LNCaP clone FGC (cell line): ENCODE data around the gene TK2.

Source experiments
- DNase-seq: peaks from one replicate; pipeline ENCODE4 v3.0.0-alpha.2; 2011; ENCODE audit warnings: low read depth
- H3K4me3 ChIP-seq: 2 replicates; pipeline ENCODE4 v1.5.1; 2011; ENCODE audit warnings: mild to moderate bottlenecking, low read depth, low read length, control low read depth
- TF ChIP-seq, protein P1 (sequence below): IDR thresholded peaks from 2 replicates; pipeline ENCODE4 v1.5.1; 2012; ENCODE audit warnings: mild to moderate bottlenecking; ENCODE audit not compliant: control insufficient read depth, insufficient read depth; ENCODE audit errors: extremely low read depth

Gene TK2

DNA sequence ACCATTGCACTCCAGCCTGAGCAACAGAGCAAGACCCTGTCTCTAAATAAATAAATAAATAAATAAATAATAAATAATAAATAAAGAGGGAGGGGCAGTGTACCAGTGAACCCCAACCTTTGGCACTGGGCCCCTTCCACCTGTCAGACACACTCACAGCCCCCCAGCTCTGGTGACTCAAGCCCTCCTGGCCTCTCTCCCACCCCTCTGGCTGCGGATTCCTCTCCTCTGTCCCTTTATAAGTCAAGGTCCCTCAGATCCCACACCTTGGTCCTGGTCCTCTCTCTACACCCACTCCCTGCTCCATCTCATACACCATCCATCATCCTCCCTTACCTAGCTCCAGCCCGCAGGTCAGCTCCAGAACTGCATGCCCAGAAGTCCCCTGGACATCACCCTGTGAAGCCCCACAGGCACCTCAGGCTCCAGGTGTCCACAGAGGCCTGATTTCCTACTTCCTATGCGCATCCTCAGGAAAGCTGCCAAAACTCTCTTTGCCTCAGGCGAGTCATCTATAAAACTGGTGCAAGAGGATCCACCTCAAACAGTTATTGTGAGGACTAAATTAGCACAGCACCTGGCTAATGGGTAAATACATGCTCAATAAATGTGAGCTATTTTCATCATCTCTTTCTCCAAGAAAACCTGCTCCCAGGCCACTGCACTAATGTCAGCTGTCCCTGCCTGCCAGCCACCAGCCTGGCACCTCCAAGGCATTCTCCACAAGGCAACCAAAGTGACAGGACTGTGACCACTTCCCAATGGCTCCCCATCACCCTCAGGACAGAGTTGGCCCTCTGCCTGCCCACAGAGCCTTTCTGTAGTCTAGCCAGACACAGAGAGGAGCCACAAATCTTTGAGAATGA lies 76.0 kb downstream of the TK2 start:
- H3K4me3 ChIP-seq: no peak overlapping the region
- peak; percentile 88 for DNase-seq
- TF ChIP-seq, protein P1, sequence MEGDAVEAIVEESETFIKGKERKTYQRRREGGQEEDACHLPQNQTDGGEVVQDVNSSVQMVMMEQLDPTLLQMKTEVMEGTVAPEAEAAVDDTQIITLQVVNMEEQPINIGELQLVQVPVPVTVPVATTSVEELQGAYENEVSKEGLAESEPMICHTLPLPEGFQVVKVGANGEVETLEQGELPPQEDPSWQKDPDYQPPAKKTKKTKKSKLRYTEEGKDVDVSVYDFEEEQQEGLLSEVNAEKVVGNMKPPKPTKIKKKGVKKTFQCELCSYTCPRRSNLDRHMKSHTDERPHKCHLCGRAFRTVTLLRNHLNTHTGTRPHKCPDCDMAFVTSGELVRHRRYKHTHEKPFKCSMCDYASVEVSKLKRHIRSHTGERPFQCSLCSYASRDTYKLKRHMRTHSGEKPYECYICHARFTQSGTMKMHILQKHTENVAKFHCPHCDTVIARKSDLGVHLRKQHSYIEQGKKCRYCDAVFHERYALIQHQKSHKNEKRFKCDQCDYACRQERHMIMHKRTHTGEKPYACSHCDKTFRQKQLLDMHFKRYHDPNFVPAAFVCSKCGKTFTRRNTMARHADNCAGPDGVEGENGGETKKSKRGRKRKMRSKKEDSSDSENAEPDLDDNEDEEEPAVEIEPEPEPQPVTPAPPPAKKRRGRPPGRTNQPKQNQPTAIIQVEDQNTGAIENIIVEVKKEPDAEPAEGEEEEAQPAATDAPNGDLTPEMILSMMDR: no peak

DNA sequence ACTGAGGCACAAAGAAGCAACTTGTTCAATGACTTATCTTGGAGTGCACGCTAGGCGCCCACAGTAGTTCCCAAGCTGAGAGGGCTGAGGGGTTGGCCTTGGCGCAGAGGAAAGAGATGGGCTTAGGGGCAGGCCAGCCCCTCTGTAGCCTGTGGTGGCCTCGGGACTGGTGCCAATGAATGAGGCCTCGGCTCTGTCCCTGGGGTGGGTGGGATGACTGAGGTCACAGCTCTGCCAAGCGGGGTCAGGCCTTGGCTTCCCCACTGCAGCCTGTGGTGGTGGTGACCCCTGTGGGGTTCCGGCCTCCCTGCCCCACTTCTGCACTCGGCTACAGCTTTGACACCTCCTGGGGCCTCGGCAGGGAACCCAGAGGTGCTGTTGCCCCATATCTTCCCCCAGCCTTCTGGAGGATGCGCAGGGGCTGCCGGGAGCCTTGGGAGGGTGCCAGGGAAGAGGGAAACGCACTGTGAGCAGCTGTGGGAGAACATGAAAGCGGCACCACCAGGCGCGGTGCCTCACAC lies 76.8 kb downstream of the TK2 start:
- TF ChIP-seq, protein P1: no peak
- no peak for DNase-seq
- no peak overlapping the region for H3K4me3 ChIP-seq

DNA sequence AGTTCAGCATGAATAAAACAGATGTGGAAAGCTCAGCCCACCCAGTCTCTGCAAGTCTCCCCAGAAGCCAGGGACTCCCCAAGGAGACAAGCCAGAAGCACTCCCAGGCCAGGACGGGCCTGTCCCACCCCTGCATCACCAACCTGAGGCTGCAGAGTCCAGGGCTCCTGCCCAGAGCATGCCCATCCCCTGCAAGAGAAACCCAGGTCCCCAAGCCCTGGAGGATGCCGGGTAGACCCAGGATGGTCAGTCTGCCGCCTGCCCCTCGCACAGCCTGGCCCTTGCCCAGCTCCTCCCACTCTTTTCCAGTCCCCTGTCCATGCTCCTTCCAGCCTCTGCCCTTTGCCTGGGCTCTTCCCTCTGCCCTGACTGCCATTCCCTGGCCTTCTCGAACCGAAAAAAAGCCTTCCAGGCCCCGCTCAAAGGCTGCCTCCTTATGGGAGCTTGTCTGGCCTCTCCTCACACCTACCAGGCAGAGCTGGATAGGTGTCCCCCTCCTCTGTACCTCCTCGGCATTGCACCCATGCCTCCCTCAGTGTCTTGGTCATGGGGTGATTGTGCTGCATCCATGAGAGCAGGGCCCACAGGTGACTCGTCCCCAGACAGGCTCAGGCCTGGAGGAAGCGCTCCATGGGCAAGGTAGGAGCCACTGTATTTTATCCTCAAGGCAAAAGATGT lies 78.1 kb downstream of the TK2 start:
- TF ChIP-seq, protein P1: no peak
- H3K4me3 ChIP-seq: no peak overlapping the region
- DNase-seq: no peak

DNA sequence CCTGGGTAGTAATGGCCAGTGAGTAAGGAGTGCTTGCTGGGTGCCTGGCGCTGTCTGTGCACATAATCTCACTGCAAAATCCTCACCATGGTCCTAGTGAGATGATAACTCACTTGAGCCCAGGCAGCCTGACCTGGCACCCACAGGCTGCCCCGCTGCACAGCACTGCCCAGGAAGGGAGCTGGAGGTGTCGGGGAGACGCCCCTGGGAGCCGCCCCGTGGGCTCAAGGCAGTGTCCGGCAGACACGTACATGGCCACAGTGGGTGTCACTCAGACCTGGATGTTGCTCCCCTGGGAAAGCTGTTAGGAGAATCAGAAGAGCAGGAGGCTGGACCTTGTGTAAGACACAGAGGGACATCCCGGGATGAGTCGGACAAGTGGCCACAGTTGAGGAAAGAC lies 78.7 kb downstream of the TK2 start:
- TF ChIP-seq, protein P1: no peak
- no peak for DNase-seq
- no peak overlapping the region for H3K4me3 ChIP-seq

DNA sequence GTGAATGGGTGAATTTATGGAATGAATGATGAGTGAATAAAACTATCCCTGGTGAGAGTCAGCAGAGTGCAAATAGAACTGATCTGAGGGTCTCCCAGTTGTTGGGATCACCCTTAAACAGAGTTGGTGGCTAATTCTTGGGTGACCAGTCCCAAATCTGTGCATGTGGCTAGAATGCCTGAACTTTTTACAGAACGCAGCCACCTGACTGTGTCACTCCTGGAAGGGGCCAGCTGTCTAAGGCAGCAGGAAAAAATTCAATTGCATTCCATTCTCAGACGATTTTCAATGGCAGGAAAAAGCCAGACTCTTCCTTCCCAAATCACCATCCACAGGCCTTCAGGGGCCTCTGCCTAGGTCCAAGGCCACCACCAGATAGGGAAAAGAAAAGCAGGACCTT lies 79.4 kb downstream of the TK2 start:
- TF ChIP-seq, protein P1: no peak
- DNase-seq: no peak
- no peak overlapping the region for H3K4me3 ChIP-seq

DNA sequence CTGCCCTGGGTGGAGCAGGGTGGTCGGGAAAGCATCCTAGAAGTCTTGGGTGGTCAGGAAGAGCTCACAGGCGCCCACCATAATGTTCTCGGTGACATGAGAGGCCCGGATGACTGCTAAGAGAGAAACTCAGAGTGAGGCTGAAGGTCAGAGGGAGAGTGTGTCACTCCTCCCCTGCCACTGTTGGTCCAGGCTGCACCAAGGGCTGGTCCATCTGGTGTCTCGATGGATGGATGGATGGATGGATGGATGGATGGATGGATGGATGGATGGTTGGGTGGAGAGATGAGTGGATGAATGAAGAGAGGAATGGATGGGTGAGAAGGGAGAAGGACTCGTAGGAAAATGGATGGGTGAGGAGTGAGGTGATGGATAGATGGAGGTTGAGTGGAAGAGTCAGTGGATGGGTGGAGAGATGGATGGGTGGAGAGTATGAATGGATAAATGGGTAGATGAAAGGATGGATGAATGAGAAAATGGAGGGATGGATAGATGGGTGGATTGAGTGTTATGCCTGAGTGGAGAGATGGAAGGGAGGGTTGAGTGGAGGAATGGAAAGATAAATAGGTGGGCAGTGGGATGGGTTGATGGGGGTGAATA lies 79.9 kb downstream of the TK2 start:
- TF ChIP-seq, protein P1: no peak
- no peak overlapping the region for H3K4me3 ChIP-seq
- DNase-seq: no peak
